GM18907 (cell line): ENCODE data around the gene ASCC3.

Experiments
- ATAC-seq: cut with Tn5 transposase; IDR thresholded peaks from one replicate; pipeline ENCODE4 v1.9.1; 2021; ENCODE audit warnings: mild to moderate bottlenecking, moderate library complexity; ENCODE audit not compliant: unreplicated experiment

The ASCC3 gene, protein sequence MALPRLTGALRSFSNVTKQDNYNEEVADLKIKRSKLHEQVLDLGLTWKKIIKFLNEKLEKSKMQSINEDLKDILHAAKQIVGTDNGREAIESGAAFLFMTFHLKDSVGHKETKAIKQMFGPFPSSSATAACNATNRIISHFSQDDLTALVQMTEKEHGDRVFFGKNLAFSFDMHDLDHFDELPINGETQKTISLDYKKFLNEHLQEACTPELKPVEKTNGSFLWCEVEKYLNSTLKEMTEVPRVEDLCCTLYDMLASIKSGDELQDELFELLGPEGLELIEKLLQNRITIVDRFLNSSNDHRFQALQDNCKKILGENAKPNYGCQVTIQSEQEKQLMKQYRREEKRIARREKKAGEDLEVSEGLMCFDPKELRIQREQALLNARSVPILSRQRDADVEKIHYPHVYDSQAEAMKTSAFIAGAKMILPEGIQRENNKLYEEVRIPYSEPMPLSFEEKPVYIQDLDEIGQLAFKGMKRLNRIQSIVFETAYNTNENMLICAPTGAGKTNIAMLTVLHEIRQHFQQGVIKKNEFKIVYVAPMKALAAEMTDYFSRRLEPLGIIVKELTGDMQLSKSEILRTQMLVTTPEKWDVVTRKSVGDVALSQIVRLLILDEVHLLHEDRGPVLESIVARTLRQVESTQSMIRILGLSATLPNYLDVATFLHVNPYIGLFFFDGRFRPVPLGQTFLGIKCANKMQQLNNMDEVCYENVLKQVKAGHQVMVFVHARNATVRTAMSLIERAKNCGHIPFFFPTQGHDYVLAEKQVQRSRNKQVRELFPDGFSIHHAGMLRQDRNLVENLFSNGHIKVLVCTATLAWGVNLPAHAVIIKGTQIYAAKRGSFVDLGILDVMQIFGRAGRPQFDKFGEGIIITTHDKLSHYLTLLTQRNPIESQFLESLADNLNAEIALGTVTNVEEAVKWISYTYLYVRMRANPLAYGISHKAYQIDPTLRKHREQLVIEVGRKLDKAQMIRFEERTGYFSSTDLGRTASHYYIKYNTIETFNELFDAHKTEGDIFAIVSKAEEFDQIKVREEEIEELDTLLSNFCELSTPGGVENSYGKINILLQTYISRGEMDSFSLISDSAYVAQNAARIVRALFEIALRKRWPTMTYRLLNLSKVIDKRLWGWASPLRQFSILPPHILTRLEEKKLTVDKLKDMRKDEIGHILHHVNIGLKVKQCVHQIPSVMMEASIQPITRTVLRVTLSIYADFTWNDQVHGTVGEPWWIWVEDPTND (N-terminal part only)

DNA sequence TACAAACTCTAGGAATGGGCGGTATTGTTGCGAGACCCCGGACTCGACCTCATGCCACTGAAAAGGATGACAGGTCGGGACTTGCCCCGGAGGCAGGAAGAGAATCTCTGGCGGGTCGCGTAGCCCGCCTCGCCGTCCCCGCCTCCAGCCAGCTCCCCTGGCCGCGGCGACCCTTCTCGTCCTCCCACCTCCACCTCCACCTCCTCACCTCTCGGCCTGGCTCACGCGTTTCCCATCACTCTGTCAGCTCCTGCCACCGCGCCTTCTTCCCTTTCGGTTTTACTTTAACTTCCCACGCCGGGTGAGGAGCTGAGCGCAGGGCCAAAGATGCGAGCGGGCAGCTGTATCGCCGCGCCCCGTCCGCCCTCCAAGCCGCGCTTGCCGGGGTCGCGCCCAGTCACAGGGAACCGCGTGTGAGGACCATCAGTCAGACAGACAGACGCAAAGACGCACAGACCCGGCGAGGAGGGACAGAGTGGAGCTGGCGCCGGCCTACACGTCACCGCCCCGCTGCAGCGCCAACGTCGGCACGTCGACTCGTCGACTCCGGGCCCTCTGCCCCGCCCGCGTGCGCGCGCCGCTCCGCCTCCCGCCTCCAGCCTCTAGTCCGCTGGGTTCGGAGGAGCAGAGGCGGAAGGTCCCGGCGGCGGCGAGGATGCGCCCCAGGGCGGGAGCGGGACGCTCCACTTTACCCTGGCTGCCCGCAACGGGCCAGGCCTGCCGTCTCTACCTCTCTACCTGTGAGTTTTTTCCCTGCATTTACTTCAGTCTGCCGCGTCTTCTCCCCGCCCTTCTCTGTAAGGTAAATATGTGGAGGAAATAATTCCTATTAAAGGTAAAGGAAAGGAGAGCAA, at the start of gene ASCC3:
Gene ASCC3, minus strand, starts transcription at position 477 of the 854 bp plus-strand sequence. CDS start 13,332 bp downstream, outside the sequence.
- ATAC-seq, result peak; percentile 98

DNA sequence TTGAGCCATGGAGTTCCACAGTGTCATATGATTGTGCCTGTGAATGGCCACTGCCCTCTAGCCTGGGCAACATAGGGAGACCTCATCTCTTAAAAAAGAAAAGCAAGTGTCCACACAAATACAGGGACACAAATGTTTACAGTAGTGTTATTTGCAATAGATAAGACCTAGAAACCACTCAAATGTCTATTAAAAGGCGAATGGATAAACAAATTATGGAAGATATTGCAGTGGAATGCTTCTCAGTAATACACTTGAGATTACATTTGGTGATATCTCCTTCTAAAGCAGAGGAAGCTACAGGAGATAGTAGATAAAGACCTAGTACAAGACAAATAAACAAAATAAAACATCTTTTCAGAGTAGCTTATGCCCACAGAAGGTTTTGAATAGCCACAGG, 44.6 kb upstream of the ASCC3 start:
- no peak for ATAC-seq

DNA sequence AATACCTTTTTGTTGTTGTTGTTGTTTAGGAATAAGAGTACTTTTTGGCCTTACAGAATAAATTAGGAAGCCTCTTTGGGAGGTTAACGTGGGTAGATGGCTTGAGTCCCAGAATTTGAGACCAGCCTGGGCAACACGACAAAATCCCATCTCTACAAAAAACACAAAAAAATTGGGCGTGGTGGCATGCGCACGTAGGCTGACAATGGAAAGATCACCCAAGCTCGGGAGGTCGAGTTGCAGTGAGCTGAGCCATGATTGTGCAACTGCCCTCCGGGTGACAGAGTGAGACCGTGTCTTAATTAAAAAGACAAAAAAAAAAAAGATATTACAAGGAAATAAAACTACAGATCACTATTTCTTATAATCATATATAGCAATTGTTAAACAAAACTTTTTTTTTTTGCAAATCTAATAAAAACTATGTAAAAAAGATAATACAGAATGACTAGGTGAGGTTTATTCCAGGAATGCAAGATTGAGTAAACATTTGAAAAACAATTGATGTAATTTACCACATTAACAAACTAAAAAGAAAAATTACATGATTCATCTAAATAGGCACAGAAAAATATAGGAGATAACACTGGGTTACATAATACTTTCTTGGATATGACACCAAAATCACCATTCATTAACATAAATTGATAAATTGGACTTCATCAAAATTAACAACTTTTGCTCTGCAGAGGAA, 43.6 kb upstream of the ASCC3 start:
- no peak for ATAC-seq

DNA sequence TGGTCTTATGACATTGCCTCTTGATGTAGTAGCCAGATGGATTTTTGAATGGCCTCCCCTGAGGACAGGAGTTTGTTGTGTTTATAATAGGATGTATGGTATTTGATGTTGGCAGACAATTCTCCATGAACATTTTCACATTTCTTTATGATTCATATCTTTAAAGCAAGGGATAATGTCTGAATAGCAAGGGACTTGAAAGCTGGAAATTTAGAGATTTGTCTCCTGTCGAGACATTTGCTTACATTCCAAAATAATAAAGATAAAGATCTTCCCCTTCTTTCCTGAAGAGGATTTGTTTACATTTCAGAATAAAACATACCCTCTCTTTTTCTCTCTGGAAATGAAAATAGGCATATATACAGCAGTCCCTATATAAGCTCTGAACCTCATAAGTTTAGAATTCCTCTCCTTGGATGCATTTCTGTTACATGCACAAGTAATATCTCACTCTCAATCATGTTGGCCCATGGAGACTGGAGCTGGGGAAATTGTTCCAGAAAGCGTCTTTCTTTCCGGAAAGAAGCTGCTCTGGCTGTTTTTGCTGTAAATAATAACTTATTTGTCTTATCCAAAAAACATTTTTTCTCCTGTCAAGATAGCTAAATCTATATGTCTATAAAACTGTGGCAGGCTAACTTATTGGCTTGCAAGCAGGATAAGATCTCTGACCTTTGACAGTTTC, 42.5 kb upstream of the ASCC3 start:
- ATAC-seq, result no peak

DNA sequence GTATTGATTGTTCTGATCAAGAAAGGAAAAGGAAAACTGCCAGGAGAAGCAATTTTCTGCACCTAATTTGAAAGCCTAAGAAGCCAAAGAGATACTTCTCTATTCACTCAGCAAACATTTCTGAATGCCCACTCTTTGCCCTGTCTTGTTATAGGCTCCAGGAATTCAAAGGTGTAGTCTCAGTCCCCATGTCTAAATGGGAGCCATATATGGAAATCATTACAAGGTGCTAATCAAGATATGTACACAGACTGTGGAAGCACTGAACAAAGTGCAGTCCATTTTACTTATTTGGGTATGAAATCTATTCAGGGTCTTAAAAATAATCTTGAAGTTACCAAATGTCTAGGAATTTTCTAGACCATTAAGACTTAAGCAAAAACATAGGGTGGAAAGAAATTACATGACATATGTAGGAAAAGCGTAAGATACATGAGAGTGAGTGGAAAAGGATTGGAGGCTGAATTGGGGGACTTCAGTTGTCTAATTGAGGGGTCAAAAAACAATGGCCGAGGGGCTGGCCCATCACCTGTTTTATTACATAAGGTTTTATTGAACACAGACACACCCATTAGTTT, 39.0 kb upstream of the ASCC3 start:
- ATAC-seq, result no peak

DNA sequence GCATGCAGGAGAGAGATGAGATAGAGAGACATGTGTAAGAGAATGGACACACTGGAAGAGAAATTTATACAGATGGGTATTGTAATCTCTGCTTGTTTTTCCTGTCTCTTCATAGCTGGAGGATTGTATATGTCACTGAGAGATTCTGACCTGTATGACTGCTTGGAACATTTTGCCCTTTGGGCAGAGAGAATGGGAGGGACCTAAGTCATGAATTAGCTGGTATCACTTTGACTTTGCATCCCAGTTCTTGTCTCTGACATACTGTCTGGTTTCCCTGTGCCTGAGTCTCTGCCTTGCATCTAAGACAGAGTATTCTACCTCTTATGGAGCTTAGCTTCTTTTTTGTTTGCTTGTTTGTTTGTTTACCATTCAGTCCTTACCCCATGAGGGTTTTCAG, 37.0 kb upstream of the ASCC3 start:
- no peak for ATAC-seq

DNA sequence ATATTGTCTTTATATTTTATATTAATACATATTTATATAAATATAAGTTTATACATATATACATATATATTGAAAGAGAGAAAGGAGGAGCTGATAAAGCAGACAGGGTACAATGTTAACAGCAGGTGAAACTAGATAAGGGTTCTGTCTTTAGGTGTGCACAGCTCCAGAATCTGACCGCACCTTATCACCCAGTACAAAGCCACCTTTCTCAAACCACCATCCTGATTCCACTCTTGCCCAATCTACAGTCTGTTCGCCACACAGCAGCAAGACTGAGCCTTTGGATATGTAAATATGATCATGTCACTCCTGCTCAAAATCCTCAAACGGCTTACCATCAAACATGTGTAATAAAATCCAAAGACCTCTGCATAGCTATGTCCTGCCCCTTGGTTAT, 34.7 kb upstream of the ASCC3 start:
- ATAC-seq, result no peak

DNA sequence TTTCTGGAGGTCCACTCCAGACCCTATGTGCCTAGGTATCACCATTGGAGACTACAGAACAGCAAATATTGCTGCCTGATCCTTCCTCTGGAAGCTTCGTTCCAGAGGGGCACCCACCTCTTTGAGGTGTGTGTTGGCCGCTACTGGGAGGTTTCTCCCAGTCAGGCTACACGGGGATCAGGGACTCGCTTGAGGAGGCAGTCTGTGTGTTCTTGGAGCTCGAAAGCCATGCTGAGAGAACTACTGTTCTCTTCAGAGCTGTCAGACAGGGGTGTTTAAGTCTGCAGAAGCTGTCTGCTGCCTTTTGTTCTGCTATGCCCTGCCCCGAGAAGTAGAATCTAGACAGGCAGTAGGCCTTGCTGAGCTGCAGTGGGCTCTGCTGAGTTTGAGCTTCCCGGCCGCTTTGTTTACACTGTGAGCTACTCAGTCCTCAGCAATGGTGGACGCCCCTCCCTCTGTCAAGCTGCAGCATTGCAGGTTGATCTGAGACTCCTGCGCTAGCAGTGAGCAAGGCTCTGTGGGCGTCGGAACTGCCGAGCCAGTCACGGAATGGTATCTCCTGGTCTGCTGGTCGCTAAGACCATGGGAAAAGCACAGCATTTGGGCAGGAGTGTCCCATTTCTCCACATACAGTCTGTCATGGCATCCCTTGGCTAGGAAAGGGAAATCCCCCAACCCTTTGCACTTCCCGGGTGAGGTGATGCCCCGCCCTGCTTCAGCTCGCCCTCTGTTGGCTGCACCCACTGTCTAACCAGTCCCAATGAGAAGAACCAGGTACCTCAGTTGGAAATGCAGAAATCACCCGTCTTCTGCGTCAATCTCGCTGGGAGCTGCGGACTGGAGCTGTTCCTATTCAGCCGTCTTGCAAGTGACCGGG, 32.5 kb upstream of the ASCC3 start:
- no peak for ATAC-seq

DNA sequence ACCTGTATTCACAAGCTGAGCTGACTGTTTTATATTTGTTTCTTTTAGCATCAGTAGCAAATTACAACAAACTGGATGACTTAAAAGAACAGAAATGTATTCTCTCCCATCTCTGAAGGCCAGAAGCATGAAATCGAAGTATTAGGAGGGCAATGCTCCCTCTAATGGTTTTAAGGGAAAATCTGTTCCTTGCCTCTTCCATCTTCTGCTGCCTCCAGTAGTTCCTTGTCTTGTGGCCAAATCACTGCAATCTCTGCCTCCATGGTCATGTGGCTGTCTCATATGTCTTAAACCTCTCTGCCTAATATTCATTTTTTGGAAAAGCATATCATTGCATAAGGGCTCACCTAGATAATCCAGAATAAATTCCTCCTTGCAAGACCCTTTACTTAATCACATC, 25.2 kb upstream of the ASCC3 start:
- ATAC-seq, result no peak

DNA sequence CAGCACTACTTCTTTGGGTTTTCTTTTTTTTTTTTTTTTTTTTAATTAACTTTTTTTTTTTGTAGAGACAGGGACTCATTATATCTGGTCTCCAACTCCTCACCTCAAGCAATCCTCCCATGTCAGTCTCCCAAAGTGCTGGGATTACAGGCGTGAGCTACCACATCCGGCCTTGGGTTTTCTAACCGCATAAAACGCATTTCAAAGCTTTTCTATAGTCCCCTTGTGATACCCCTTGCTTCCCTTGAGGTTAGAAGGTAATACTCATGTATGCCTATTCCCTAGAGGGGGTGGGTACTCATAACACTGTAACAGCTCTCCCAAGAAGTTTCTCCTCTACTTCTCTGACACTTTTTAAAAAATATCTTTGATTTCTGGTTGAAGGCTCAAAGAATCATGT, 23.9 kb upstream of the ASCC3 start:
- ATAC-seq, result no peak

DNA sequence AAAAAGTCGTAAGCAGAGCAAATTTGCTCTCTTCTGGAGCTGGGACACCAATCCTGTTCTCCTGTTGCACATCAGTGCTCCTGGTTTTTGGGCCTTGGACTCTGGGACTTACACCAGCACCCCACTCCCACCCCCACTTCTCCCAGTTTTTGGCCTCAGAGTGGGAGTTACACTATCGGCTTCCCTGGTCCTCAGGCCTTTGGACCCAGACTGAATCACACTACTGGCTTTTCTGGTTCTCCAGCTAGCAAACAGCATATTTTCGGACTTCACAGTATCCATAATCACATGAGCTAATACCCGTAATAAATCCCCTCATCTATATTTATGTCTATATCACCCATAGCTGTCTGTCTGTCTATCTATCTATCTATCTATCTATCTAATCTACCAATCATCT, 23.2 kb upstream of the ASCC3 start:
- no peak for ATAC-seq

DNA sequence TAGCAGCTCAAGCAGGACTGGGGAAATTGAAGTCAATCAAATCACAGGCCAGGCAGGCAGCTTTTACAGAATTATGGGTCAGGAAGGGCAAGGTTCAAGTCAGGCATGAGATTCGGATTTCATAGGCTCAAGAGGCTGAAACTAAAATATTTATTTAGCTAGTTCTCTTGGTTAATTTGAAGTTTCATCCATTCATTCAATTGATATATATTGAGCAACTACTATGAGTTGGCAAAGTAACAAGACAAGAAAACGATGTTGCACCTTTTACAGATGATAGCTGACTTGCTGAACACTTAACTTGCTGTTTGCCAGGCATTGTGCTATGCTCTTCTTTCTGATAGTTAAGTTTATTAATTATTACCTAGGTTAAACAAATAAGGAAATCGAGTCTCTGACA, 20.5 kb upstream of the ASCC3 start:
- ATAC-seq, result no peak

DNA sequence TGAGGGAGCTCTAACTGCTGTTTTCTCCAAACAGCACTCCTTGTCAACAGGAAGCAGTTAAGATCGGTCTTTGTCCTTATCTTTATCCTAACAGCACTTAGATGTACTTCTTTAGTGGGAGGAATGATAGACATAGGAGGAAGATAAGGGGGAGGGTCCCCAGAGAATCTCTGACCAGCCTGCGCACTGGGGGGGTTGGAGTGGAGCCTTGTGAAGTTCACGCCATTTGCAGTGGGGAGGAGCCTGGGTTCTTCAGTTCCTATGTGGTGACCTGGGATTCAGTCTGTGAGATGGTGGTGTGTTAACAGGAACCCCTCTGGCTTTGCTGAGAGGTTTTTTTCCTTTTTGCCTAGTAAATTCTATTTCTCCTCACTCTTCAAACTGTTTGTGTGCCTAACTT, 18.1 kb upstream of the ASCC3 start:
- ATAC-seq, result no peak

DNA sequence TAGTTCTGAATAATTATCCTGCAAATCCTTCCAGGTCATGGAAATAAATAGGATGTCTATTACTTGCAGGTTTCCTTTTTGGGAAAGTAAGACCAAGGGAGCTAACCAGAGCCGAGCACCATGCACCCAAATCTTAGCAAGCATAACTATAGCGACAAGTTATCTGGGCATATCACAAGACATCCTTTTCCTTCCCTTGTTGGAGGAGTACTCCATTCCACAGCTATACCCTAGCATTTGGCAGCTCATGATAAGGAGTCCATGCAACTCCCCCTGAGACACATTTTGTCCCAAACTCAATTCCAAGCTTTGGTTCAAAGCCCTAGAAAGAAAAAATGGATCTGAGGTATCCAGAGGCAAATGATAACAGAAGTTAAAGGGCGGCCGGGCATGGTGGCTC, 16.5 kb upstream of the ASCC3 start:
- ATAC-seq, result no peak

DNA sequence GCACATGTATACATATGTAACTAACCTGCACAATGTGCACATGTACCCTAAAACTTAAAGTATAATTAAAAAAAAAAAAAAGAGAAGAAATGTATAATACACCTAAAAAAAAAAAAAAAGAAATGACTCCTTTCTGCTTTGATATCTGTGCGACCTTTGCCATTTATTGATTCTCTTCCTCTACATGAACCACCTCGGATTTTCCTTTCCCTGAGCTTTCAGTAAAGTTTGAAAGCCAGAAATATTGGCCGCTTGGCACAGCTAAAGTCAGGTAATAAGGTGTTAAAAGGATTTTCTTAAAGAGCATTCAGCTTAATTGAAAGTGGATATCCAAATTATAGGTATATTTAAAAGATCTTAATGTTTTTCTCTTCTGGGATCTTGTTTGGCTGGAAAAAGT, 12.6 kb upstream of the ASCC3 start:
- ATAC-seq, result no peak

DNA sequence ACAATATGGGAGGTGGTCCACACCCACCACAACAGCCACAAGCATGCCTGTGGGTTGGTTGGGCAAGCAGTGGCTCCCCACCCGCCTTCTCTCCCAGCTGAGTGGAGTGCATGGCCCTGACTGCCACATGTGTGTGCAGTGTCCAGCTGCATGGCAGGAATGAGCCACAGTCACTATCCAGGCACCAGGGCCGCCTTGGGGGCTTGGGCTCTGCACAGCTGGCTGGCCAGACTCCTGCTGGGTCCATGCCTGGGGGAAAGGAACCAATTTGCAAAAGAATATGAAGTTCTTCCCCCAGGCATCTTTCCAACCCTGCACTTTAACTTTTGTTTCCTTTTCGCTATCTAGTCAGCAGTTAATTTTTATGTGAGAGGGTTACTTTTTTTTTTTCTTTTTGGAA, 11.6 kb upstream of the ASCC3 start:
- ATAC-seq, result no peak

DNA sequence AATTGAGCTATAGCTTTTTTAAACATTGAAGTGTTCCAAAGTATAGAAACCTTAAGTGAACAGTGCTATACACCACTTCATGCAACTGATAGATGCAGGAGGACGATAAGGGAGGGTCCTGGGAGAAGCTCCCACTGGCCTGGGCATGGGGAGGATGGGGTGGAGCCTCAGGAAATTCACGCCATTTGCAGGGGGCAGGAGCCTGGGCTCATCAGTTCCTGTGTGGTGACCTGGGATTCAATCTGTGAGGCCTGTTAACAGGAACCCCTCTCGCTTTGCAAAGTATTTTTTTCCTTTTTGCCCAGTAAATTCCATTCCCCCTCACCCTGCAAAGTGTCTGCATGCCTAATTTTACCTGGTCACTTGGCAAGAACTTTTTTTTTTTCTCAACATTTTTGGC, 11.0 kb upstream of the ASCC3 start:
- ATAC-seq, result no peak

DNA sequence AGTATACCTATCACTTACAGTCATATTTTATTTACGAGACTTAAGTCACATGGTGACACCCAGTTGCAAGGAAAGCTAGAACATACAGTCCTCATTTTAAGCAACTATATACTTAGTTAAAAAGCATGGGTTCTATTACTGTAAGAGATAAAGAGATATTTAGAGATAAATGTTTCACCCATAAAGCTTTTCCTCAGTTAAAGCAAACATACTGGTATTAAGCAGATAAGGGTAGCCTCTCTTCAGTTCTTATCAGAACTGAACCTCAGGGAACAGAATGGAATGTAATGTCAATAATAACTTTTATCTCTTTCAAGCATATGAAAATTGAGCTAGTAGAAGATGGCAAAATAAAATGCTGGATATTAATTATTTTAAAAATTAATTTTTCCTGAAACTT, 9.9 kb upstream of the ASCC3 start:
- no peak for ATAC-seq
